Cardiac fibroblast (primary cell): Measurements from ENCODE around the gene NBR1.
"Not testable (repeated sequence)": the region's sequence is repeated elsewhere in the genome, so short reads cannot be mapped to it uniquely, and the experiment has no call there.

Source experiments
- DNase-seq, 2 donors: peaks; one replicate each; pipeline versions ENCODE4 v3.0.0 to v3.0.0-alpha.2; 2010; ENCODE audit warnings: low read depth in 2 of 2
- H3K4me3 ChIP-seq, 2 donors: replicated peaks in 1 of 2; 1 replicate in 1 of 2; 2 replicates in 1 of 2; pipeline ENCODE4 v1.5.1; 2011; ENCODE audit warnings: low read depth in 2 of 2, low read length in 2 of 2, mild to moderate bottlenecking in 2 of 2, moderate library complexity in 1 of 2

The NBR1 gene

DNA sequence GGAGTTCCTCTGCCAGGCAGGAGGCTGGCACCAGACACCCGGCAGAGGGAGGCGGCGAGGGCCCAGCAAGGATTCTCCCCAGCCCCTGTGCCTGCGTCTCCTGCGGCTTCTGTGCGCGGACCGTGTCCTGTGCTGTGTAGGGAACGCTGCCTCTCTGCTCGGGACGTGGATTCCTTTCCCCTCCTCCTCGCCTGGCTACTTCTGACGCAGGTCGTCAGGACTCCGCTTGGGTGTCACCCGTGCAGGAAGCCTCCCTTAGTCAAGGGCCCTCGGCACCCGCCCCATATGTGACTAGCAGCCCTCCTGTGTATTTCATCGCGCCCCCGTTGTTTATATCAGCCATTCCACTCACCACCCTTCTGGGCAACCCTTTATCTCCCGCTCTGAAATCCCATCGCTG lies 75.4 kb downstream of the NBR1 start:
- DNase-seq, H3K4me3 ChIP-seq: not testable (repeated sequence)
